ENCODE results near the gene SEC14L1. TPM values are rescaled to one million over a fixed set of nuclear protein-coding genes. Genes with fewer than 3 reads are reported as not detected.

Gene SEC14L1
- total RNA-seq, 1 donor from 2014 or later = 71.2 TPM

- no peak for DNase-seq (ENCODE audit: low spot score)
Observed at GRCh38 chr17:77191244-77191643, 50.5 kb downstream of the SEC14L1 start.

DNA sequence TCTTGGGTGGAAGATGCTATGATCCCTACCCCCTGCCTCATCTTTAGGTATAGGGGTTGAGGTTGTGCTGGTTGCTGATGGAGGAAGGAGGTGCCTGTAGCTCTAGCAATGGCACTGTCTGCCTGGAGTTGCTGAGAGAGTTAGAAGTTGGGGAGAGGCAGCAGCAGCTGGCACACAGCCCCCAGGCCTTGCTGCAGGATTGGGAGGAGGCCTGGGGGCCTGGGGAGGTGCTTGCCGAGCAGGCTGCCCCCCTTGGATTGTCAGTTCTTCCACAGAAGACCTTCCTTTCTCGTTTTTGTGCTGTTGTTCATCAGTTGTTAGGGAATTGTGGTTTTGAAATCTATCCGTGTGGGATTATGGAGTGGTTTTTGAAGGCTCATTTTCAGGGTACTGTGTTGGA lies 52.9 kb downstream of the SEC14L1 start:
- no peak for DNase-seq (ENCODE audit: low spot score)

DNA sequence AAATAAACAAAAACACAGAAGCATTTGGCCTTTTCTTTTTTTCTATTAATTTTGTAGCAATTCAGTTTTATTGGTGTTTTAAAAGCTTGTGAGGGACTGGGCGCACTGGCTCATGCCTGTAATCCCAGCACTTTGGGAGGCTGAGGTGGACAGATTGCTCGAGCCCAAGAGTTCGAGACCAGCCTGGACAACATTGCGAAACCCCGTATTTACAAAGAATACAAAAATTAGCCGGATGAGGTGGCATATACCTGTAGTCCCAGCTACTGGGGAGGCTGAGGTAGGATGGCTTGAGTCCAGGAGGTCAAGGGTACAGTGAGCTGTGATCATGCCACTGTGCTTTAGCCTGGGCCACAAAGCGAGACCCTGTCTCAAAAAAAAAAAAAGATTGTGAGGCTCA lies 53.4 kb downstream of the SEC14L1 start:
- no peak for DNase-seq (ENCODE audit: low spot score)

- no peak for DNase-seq (ENCODE audit: low spot score)
Observed at GRCh38 chr17:77196251-77196650, 55.5 kb downstream of the SEC14L1 start.

DNA sequence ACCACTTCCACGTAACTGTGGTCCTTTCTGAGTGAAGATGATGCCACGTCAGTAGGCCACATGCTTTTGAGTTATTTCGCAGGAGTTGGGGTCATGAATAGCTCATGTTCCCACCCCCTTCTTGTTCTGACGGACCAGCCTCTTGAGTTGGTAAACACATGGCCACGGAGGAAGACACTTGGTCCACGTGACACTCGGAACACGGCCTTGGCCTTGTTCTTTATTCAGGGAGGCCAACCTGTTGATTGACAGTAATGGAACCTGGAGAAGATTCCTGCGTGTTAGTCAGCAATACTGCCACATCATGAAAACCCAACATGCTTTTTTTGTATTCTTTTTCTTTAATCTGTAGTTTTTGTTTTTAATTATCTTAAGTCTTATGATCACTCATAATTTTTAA lies 56.3 kb downstream of the SEC14L1 start:
- no peak for DNase-seq (ENCODE audit: low spot score)

DNA sequence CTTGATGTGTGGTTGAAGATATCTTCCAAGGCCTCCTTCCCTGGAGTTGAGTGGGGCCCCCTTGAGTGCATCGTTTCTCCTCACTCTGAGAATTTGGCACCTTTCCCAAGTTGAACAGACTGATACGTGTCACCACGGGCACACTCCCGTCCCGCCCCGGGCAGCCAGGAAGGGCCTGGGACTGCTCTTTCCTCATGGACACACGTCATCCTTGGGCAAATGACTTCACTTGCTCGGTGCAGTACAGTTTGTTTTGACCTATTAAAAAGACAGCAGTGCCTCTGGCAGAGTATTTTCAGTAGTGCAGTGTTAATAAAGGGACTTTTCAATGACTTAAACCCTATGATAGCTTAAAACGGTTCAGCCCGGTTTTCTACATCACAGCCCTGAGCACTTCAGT lies 59.9 kb downstream of the SEC14L1 start:
- no peak for DNase-seq (ENCODE audit: low spot score)

DNA sequence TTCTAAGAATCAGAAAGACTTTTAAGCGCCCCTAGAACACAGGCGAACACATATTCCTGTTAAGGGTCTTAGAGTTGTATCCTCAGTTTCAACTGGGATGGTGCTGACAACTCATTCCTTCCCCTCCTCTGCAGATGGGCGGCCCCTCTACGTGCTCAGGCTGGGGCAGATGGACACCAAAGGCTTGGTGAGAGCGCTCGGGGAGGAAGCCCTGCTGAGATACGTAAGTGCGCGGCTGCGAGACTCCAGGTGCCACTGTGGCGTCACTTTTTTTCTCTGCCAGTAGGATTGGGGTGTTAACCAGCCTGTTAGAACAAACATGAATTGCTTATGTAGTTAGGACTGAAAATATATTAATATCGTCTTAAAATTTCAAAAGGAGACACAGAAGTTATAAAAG lies 62.7 kb downstream of the SEC14L1 start:
- no peak for DNase-seq (ENCODE audit: low spot score)

DNA sequence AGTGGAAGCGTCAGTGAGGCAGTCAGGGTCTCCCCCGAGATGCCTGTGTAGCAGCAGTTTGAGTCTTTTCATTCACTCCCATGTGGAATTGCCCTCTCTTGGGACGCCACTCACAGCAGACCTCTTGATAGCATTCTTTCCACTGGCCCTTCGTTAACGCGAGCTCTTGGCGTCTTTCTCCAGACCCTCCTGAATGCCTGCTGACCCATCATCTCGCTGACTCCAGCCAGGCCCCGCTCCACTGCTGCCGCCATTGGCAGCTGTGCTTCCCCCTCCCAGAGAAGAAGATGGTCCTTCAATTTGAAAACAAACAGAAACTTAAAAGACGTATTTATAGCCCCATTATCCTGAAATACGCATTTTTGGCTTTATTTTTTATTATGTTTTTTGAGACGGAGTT lies 63.1 kb downstream of the SEC14L1 start:
- DNase-seq (ENCODE audit: low spot score) = no peak

DNA sequence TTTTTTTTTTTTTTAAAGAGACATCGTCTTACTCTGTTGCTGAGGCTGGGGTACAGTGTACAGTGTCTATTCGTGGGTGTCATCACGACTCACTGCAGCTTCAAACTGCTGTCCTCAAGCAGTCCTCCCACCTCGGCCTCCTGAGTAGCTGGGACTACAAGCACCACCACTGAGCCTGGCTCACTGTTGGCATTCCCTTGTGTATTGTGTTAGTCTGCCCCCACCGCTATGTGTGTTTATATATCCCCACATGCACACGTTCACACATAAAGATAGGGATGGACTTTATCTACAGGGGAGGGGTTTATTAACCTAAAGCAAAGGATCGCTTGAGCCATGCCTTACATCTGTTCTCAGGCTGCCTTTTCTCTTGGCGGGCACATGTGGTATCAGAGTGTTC lies 63.8 kb downstream of the SEC14L1 start:
- no peak for DNase-seq (ENCODE audit: low spot score)

DNA sequence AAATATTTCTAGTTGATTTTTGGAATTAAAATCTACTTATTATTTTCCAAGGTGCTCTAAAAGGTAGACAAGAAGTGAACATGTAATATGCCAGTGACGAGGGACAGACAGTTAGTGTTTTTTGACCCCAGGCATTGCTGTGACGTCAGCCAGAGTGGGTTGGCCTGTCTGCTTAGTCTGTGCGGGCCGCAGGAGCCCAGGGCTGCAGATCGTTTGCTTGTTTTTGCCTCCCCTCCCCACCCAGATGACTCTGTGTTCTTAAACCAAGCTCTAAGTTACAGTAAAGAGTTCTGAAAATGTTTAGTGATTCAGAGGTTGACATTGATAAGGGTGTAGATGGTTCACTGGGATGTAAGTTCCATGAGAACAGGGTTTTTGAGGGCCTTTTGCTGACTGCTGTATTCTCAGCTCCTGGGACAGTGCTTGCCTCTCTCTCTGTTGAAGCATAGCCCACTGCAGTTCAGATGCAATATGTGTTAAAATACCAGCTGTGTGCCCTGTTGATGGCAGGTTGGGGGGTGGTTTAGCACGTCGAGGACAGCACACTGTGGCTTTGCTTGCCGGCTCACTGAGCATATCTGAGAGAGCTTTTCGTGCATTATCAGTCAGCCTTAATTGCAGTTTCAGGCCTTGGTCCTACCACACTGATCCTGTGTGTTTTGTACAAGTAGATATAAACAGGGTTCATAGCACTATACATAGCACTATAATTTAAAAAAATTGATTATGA lies 64.8 kb downstream of the SEC14L1 start:
- no peak for DNase-seq (ENCODE audit: low spot score)

DNA sequence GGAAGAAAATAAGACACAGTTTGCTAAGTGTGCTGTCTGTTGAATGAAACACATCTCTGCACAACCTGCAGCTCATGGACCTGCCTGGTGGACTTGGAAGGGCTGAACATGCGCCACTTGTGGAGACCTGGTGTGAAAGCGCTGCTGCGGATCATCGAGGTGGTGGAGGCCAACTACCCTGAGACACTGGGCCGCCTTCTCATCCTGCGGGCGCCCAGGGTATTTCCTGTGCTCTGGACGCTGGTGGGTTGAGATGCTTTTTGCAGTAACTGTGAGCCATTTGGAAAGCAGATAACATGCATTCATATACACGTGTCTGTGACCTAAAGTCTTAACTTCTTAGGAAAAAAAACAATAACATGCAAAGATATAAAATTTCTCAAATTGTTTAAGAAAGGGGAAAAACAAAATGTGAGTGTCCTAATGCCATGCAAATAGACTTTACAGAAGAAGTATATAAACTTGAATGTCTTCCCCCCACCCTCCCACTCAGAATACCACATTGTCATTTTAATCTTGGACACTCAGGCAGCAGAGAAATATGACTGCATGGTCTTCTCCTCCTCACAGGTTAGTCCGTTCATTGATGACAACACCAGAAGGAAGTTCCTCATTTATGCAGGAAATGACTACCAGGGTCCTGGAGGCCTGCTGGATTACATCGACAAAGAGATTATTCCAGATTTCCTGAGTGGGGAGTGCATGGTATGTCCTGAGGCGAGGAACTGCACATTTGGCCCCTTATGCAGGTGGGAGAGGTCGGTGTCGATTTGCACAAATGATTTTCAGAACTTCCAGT lies 65.6 kb downstream of the SEC14L1 start:
- no peak for DNase-seq (ENCODE audit: low spot score)

DNA sequence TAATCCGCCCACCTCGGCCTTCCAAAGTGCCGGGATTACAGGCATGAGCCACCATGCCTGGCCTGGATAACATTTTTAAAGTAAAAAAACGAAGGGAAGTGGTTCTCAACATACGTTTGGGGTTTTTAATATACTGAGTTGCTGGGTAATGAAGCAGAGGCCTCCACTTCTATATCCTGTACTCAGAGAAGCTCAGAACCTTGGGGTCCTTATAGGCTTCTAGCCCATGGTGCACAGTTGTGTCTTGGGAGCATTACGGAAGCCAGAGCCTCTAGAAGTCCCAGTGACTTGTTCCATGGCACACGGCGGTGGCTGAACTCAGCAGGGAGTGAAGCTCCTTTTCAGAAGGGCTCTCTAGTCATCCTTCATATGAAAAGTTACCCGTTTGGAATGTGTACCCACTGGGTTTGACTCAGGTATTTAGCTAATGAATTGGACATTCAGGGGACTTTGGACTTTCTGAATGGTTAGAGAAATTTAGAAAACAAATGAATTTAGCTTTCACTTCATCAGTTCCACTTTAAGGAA lies 67.0 kb downstream of the SEC14L1 start:
- no peak for DNase-seq (ENCODE audit: low spot score)

- peak; percentile 39 for DNase-seq (ENCODE audit: low spot score)
Observed at GRCh38 chr17:77208217-77208808, 67.5 kb downstream of the SEC14L1 start.

DNA sequence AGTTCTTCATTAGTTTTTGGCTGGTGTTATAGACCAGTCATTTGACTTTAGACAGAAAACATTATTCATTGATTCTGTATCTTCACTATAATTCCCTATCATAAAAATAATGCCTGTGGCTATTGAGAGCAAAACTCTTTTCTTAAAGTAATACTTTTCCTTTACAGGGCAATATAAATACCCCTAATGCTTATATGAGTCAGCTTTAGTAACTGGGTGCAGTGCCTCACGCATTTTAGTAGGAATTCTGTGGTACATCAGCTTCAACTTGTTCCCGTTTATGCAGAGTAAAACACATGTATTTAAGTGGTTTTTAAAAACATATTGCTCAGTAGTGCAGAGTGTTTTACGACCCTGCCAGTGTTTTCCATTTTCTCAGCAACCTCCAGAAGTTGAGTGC lies 68.1 kb downstream of the SEC14L1 start:
- DNase-seq (ENCODE audit: low spot score) = no peak

GRCh38 chr17:77209330-77209748 lies 68.6 kb downstream of the SEC14L1 start:
- DNase-seq (ENCODE audit: low spot score) = no peak

DNA sequence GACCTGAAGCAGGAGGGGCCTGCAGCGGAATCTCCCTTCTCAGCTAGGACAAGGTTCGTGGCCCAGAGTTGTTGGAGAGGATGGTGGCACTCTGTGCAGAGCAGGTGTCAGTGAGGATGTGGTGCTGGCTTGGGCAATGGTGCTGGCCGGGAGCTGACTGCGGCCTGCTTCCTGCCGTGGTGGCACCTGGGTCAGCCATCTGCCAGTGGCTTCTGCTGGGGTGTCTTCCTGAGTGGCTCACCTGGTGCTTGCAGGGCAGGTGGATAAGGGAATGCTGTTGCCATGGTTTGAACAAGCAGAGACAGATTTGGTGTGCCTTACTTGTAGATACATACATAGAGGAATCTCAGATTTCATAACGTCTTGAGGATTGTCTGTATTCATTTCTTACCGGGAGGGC lies 69.6 kb downstream of the SEC14L1 start:
- DNase-seq (ENCODE audit: low spot score) = no peak

GRCh38 chr17:77210946-77211541 lies 70.3 kb downstream of the SEC14L1 start:
- DNase-seq (ENCODE audit: low spot score) = no peak

- DNase-seq (ENCODE audit: low spot score) = no peak
Observed at GRCh38 chr17:77211681-77212080, 70.9 kb downstream of the SEC14L1 start.

DNA sequence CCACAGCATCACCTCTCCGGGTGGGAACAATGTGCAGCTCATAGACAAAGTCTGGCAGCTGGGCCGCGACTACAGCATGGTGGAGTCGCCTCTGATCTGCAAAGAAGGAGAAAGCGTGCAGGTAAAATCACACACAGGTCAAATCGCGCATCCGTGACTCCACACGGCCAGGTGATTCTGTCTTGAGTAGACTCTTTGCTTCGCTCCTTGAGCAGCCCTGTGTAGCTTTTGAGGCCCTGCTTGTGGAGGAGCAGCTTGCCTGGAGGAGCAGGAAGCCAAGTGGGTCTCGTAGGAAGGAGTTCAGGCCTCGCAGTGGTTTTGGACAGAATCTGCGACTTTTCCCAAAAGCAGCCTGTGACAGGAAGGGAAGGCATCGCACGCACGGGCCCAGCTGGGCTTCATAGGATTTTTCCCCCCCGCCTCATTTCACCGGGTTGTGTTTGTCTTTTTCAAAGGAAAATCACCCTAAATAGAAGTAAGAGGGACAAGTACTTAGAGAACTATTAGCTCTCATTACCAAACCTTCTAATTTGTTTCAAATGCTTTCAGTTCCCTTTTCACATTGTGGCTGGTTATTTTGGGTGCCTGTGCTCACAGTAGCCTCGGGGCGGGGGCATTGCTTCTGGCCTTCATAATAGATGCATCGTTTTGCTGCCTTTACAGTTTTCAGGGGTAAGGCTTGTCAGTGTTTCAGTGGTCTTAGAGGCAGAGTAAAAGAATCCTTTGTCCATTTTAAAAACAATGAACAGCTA lies 71.5 kb downstream of the SEC14L1 start:
- no peak for DNase-seq (ENCODE audit: low spot score)

DNA sequence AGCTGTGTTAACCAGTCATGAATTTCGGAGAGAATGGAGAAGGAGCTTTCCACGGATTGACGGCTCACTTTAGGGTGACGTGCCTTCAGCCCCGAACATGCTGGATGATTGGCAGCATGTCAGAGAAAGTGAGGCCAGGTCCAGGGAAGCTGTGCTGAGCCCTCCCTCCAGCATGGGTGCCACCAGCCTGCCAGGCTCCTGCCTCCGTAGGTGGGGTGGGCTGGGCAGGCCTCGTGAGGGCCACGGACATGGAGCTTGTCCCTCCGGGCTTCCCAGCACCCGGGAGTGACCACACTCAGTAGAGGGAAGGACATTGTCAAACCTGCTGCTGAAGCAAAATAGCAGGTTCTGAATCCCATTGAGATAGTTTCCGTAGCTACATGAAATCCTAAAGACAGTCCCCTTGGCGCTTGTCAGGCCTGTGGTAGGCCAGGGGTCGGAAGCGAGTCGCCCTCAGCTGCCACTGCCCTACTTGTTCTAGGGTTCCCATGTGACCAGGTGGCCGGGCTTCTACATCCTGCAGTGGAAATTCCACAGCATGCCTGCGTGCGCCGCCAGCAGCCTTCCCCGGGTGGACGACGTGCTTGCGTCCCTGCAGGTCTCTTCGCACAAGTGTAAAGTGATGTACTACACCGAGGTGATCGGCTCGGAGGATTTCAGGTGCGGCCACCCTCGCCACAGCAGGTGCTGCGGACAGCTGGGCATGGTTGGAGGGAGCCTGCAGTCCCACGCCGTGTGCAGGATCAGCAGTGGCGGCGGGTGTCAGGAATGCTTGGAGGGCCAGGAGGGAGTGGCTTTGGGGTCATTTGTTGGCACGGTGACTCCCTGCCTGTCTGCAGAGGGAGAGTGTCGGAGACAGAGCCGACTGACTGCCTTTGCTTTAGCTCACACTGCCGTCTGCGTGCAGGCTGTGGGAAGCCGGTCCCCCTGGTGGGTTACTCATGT lies 72.3 kb downstream of the SEC14L1 start:
- no peak for DNase-seq (ENCODE audit: low spot score)

Data from mucosa of gallbladder (tissue), 1 donor.